ENCODE measurements around the gene HOOK2. TPM values are rescaled to one million over a fixed set of nuclear protein-coding genes. Genes with fewer than 3 reads are reported as not detected.

The HOOK2 gene
- total RNA-seq, 4 donors from 2014 or later = 138 to 387 (median 215) TPM

- in situ Hi-C loops (cut with MboI; ENCODE audit: low pct_ligation_motif_present in 1 of 4, low pct_unique_long_range_greater_than_20kb in 1 of 4, low sequenced_read_pairs in 3 of 4) = no loop called here
- 2 to 17% methylated on average over 3 to 42 of the region's 44 CpGs for WGBS, 2 donors (ENCODE audit: low coverage in 1 of 2)
- peaks cover 16 to 61% (median 43%) of the 10 kb centered on the region in 4 donors for H3K4me1 ChIP-seq
- TF ChIP-seq POLR2A (IDR thresholded peaks at IDR 0.05) = peak; percentile 57
- TF ChIP-seq CTCF (IDR thresholded peaks at IDR 0.05) = no peak
- TF ChIP-seq EP300 (IDR thresholded peaks at IDR 0.05; ENCODE audit: low read depth) = no peak
- TF ChIP-seq POLR2AphosphoS5 (IDR thresholded peaks at IDR 0.05) = peak; percentile 47 to 61 (median 51)
- H3K36me3 ChIP-seq = no peaks in the 10 kb centered on the region
- DNase-seq = peak; percentile 78
- no peaks in the 10 kb centered on the region for H3K27me3 ChIP-seq
- intact Hi-C loops (cut with DNase I; ENCODE audit: low total_unique reads) = no loop called here
- no peaks in the 10 kb centered on the region for H3K9me3 ChIP-seq
- H3K4me3 ChIP-seq = peak overlapping the region; percentile 27 to 59 (median 46)
- peak overlapping the region; percentile 91 to 94 (median 94) for H3K27ac ChIP-seq
Measured at GRCh38 chr19:12778017-12778904, 2.9 kb upstream of the HOOK2 start.

GRCh38 chr19:12777217-12778016 lies 2.1 kb upstream of the HOOK2 start:
- DNase-seq = peak; percentile 87
- Histone ChIP-seq H3K27me3 (no peaks in the 10 kb centered on the region), H3K4me1 (peaks cover 12 to 54% (median 35%) of the 10 kb centered on the region in 4 donors), H3K27ac (peak overlapping the region; percentile 91 to 94 (median 94)), H3K4me3 (peak overlapping the region; percentile 27 to 59 (median 46)), H3K9me3 (no peaks in the 10 kb centered on the region), H3K36me3 (no peaks in the 10 kb centered on the region)
- in situ Hi-C loops (cut with MboI; ENCODE audit: low pct_ligation_motif_present in 1 of 4, low pct_unique_long_range_greater_than_20kb in 1 of 4, low sequenced_read_pairs in 3 of 4) (no loop called here), intact Hi-C loops (cut with DNase I; ENCODE audit: low total_unique reads) (loop anchor here (1.0 kb wide), 1 partner anchor 19 kb away; no protein-coding TSS in a partner anchor)
- TF ChIP-seq EP300 (IDR thresholded peaks at IDR 0.05; ENCODE audit: low read depth) (no peak), CTCF (IDR thresholded peaks at IDR 0.05) (peak; percentile 95 to 99 (median 98)), POLR2AphosphoS5 (IDR thresholded peaks at IDR 0.05) (peak; percentile 19 to 66 (median 49))
- 3% methylated on average over 43 of the region's 43 CpGs; no CpG with 5 or more reads in 1 of the 2 donors for WGBS, 2 donors (ENCODE audit: low coverage in 1 of 2)

- TF ChIP-seq POLR2AphosphoS5 (IDR thresholded peaks at IDR 0.05) (no peak), EP300 (IDR thresholded peaks at IDR 0.05; ENCODE audit: low read depth) (no peak), POLR2A (IDR thresholded peaks at IDR 0.05) (no peak), CTCF (IDR thresholded peaks at IDR 0.05) (no peak)
- in situ Hi-C loops (cut with MboI; ENCODE audit: low pct_ligation_motif_present in 1 of 4, low pct_unique_long_range_greater_than_20kb in 1 of 4, low sequenced_read_pairs in 3 of 4) = no loop called here
- intact Hi-C loops (cut with DNase I; ENCODE audit: low total_unique reads) = no loop called here
- DNase-seq = no peak
- 82 to 92% methylated on average over 2 of the region's 2 CpGs for WGBS, 2 donors (ENCODE audit: low coverage in 1 of 2)
- Histone ChIP-seq H3K4me3 (no peak overlapping the region), H3K9me3 (no peaks in the 10 kb centered on the region), H3K27me3 (no peaks in the 10 kb centered on the region), H3K36me3 (no peaks in the 10 kb centered on the region), H3K27ac (no peak overlapping the region), H3K4me1 (peaks cover 6 to 39% (median 24%) of the 10 kb centered on the region in 4 donors)
Measured at GRCh38 chr19:12773571-12773970, 1.8 kb downstream of the HOOK2 start.

GRCh38 chr19:12772323-12772722 lies 3.0 kb downstream of the HOOK2 start:
- Histone ChIP-seq H3K27me3 (no peaks in the 10 kb centered on the region), H3K4me3 (no peak overlapping the region), H3K36me3 (no peaks in the 10 kb centered on the region), H3K4me1 (peaks cover 3 to 34% (median 17%) of the 10 kb centered on the region in 4 donors), H3K27ac (no peak overlapping the region), H3K9me3 (no peaks in the 10 kb centered on the region)
- no peak for DNase-seq
- intact Hi-C loops (cut with DNase I; ENCODE audit: low total_unique reads) (no loop called here), in situ Hi-C loops (cut with MboI; ENCODE audit: low pct_ligation_motif_present in 1 of 4, low pct_unique_long_range_greater_than_20kb in 1 of 4, low sequenced_read_pairs in 3 of 4) (no loop called here)
- WGBS, 2 donors (ENCODE audit: low coverage in 1 of 2) = 84% methylated on average over 4 of the region's 4 CpGs; no CpG with 5 or more reads in 1 of the 2 donors
- TF ChIP-seq CTCF (IDR thresholded peaks at IDR 0.05) (no peak), POLR2A (IDR thresholded peaks at IDR 0.05) (no peak), EP300 (IDR thresholded peaks at IDR 0.05; ENCODE audit: low read depth) (no peak), POLR2AphosphoS5 (IDR thresholded peaks at IDR 0.05) (no peak)

All from transverse colon (tissue), 4 donors.